HFF-Myc (cell line): ENCODE measurements around the gene SYPL2.

Experiments used
- DNase-seq: peaks from one replicate; pipeline ENCODE4 v3.0.0-alpha.2; 2011; ENCODE audit warnings: low read depth; ENCODE audit errors: extremely low read depth
- H3K4me3 ChIP-seq: replicated peaks from 2 replicates; pipeline ENCODE4 v1.5.1; 2011; ENCODE audit warnings: low read depth, mild to moderate bottlenecking, control low read depth, low read length
- TF ChIP-seq, protein P1 (sequence below): IDR thresholded peaks from 2 replicates; pipeline ENCODE4 v1.5.1; 2012; ENCODE audit warnings: mild to moderate bottlenecking, low read depth, low read length, control low read depth; ENCODE audit errors: missing control alignments

Gene SYPL2

DNA sequence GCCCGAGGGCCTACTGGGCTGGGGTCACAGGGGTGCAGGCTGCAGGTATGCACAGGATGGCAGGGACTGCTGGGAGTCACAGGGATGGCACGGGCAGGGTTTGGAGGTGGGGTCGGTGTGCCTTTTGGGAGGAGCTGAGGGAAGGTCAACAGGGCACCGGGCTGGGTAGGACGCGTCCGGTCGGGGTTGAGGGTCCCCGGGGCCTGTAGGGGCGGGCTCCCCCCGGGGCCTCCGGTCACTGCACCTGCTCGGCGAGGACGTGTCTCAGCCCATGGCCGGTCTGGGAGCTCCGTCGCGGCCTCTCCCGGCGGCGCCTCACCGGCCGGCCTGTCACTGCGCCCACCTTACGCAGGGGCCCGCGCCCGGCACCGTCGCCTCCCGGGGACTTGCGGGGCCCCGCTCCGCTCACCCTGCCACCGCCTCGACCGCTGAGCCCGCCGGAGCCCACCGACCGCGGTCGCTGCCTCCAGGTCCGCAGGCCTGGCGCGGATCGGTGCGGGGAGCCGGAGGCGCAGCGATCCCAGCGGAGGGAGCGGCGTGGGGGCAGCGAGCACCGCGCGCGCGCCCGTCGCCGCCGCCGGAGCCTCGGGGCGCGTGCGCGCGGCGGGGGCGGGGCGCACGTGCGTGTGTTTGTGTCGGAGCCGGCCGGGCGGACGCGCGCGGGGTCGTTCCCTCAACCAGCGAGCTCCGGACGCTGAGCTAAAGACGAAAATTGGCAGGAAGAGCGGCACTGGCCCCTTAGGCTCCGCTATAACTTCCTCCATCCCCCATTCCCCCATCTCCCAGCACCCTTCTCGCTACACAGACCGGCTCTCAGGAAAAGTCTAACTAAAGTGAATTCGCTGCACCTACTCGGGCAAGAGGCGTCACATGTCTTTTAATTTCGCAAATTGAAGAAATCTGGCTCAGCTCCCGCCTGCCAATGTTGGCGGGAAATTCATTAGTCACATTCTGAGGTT, 43.1 kb downstream of the SYPL2 start, which contains the start of gene AMIGO1:
Gene AMIGO1, minus strand, starts transcription at position 552 of the 959 bp plus-strand sequence. CDS start 815 bp downstream, outside the sequence.
- H3K4me3 ChIP-seq, result peak within 1 kb of the TSS; percentile 46
- TF ChIP-seq, protein P1, sequence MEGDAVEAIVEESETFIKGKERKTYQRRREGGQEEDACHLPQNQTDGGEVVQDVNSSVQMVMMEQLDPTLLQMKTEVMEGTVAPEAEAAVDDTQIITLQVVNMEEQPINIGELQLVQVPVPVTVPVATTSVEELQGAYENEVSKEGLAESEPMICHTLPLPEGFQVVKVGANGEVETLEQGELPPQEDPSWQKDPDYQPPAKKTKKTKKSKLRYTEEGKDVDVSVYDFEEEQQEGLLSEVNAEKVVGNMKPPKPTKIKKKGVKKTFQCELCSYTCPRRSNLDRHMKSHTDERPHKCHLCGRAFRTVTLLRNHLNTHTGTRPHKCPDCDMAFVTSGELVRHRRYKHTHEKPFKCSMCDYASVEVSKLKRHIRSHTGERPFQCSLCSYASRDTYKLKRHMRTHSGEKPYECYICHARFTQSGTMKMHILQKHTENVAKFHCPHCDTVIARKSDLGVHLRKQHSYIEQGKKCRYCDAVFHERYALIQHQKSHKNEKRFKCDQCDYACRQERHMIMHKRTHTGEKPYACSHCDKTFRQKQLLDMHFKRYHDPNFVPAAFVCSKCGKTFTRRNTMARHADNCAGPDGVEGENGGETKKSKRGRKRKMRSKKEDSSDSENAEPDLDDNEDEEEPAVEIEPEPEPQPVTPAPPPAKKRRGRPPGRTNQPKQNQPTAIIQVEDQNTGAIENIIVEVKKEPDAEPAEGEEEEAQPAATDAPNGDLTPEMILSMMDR, result no peak
- no peak for DNase-seq

DNA sequence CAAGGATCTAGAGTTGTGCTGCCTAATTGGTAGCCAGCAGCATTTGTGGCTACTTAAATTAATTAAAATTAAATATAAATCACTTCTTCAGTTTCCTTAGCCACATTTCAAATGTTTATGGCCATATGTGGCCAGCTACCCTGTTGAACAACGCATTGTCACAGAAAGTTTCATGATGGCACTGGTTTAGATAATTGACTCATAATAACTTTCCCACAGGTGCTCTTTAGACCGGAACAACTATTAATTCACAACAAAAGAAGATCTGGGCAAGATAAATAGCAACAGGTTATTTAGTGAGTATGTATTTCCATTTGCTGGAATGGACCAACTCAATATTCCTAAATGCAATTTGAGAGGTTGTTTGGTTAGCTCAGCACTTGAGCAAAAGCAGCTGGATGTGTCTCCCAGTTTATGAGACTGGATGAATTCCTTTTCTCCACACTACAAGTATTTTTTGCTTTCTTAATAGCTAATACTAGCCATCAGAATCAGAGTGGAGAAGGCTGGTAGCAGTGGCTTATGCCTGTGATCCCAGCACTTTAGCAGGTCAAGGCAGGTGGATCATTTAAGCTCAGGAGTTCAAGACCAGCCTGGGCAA, 46.9 kb downstream of the SYPL2 start:
- DNase-seq, result no peak
- TF ChIP-seq, protein P1, result no peak
- H3K4me3 ChIP-seq, result no peak overlapping the region

DNA sequence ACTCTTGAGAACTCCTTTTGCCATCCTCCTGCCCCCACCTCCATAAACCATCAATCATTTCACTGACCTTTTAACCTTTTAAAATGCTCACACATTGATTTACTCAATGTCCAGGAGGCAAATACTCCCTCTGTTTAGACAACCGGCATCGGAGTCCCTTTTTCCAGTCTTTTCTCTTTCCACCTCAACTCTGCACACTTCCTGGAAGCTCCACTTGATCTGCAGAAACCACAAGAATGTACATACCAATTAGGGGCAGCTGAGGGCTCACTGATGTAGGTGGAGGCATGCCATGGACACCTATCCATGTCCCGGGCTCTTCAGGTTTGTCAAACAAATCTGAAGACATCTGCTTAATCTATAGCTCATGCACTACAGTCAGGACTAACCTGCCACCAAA, 48.5 kb downstream of the SYPL2 start:
- TF ChIP-seq, protein P1, result no peak
- DNase-seq, result no peak
- H3K4me3 ChIP-seq, result no peak overlapping the region

DNA sequence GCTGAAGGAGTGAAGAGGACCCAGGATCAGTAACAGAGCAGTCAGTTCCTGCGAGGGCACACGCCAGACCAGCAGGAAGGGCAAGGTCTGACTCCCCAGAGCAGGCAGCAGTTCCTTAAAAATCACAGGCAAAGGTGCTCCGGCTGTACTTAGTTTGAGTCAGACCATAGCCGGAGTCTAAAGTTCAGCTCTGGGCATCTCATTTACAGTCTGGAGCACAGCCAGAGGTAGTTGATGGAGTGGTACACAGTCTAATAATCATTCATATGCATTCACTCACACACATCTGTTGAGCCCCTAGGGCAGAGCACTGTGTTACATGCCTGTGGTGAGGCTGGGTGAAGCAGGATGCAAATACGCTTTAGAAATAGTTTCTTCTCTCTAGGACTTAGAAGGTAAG, 50.5 kb downstream of the SYPL2 start:
- no peak overlapping the region for H3K4me3 ChIP-seq
- DNase-seq, result peak; percentile 82
- TF ChIP-seq, protein P1, result no peak

DNA sequence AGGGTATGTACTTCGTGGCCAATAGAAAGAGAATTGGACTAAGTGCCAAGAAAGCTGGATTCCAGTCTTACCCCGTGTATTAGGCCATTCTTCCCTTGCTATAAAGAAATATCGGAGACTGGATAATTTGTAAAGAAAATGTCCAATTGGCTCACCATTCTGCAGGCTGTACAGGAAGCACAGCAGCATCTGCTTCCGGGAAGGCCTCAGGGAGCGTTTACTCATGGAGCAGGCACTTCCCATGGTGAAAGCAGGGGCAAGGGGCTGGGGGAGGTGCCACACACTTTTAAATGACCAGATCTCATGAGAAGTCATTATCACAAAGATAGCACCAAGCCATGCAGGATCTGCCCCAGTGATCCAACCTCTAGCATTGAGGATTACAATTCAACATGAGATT, 51.0 kb downstream of the SYPL2 start:
- no peak overlapping the region for H3K4me3 ChIP-seq
- TF ChIP-seq, protein P1, result no peak
- DNase-seq, result no peak

DNA sequence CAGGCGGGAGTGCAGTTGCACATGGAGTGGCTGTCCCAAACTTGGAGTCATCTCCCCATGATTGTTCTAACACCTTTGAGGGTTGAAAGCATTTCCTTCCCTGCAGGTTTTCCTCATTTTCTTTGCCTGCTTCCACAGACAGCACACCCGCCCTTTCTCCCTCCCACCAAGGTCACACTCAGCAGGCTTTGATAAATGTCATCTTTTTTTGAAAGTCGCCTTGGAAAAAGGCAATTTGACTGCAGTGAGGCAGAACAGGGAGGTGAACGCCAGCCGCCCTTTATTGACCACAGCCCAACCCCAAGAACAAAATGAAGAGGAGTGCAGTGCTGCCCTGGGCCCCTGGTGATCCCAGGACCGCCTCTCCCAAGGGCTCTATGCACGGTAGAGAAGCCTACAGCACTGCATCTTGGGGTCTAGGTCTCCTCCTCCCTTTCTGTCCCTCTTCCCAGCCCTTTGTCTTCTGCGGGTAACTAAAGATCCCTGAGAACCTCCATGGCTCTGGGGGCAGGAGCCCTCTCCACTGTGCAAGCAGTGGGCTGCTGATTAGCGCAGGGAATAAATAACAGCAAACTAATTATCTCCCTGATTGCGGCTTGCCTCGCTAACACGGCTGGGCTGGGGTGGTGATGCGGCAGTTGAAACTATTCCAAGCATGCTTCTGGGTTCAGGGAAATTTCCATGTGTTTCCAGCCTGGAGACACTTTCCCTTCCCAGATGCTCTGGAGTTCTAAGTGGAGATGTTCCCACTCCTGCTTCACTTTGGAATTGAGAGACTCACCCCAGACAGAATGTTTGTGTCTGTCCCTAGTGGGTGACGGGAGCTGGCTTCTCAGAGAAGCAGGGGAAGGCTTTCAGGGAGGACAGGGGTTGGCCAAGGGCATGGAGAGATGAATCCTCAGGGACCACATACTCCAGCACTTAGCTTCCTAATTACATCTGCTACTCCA, 54.9 kb downstream of the SYPL2 start:
- DNase-seq, result no peak
- no peak overlapping the region for H3K4me3 ChIP-seq
- TF ChIP-seq, protein P1, result no peak
